Stomach (tissue), 4 donors: ENCODE measurements around the gene RANBP3.

Experiments
- EP300 ChIP-seq: sonication (generic); formaldehyde crosslinking; IDR thresholded peaks from one replicate; pipeline ENCODE4 v1.6.1; 2017; ENCODE audit warnings: antibody characterized with exemption
- POLR2A ChIP-seq, 4 donors: fragments of 450-650 bp; IDR thresholded peaks; one replicate each; pipeline ENCODE4 v1.6.1; 2016; ENCODE audit warnings: antibody characterized with exemption in 4 of 4, control low read depth in 2 of 4, mild to moderate bottlenecking in 1 of 4, moderate library complexity in 1 of 4
- POLR2AphosphoS5 ChIP-seq, 3 donors: sonication (generic); formaldehyde crosslinking; IDR thresholded peaks; one replicate each; pipeline ENCODE4 v1.6.1; 2016; ENCODE audit warnings: antibody characterized with exemption in 3 of 3
- TF ChIP-seq, protein P1 (sequence below), 7 experiments: fragments of 450-650 bp in 4 of 7; fragments of 200-600 bp in 3 of 7; sonication (generic) in 3 of 7; IDR thresholded peaks; one replicate each; pipeline ENCODE4 v1.5.1; 2016 to 2019; ENCODE audit warnings: antibody characterized with exemption in 7 of 7, control low read depth in 2 of 7, mild to moderate bottlenecking in 1 of 7

- TF ChIP-seq POLR2A (IDR thresholded peaks at IDR 0.05) = no peak
- TF ChIP-seq, protein P1, sequence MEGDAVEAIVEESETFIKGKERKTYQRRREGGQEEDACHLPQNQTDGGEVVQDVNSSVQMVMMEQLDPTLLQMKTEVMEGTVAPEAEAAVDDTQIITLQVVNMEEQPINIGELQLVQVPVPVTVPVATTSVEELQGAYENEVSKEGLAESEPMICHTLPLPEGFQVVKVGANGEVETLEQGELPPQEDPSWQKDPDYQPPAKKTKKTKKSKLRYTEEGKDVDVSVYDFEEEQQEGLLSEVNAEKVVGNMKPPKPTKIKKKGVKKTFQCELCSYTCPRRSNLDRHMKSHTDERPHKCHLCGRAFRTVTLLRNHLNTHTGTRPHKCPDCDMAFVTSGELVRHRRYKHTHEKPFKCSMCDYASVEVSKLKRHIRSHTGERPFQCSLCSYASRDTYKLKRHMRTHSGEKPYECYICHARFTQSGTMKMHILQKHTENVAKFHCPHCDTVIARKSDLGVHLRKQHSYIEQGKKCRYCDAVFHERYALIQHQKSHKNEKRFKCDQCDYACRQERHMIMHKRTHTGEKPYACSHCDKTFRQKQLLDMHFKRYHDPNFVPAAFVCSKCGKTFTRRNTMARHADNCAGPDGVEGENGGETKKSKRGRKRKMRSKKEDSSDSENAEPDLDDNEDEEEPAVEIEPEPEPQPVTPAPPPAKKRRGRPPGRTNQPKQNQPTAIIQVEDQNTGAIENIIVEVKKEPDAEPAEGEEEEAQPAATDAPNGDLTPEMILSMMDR (IDR thresholded peaks at IDR 0.05) = no peak
- no peak for TF ChIP-seq EP300
- no peak for TF ChIP-seq POLR2AphosphoS5 (IDR thresholded peaks at IDR 0.05)
Measured at GRCh38 chr19:5999693-6000092, 21.8 kb upstream of the RANBP3 start.
